ENCODE data around the gene COL11A2. TPM values are rescaled to one million over a fixed set of nuclear protein-coding genes. Genes with fewer than 3 reads are reported as not detected.

COL11A2 gene
- total RNA-seq, 2 donors from 2014 or later, result 0.78 to 2.3 TPM

DNA sequence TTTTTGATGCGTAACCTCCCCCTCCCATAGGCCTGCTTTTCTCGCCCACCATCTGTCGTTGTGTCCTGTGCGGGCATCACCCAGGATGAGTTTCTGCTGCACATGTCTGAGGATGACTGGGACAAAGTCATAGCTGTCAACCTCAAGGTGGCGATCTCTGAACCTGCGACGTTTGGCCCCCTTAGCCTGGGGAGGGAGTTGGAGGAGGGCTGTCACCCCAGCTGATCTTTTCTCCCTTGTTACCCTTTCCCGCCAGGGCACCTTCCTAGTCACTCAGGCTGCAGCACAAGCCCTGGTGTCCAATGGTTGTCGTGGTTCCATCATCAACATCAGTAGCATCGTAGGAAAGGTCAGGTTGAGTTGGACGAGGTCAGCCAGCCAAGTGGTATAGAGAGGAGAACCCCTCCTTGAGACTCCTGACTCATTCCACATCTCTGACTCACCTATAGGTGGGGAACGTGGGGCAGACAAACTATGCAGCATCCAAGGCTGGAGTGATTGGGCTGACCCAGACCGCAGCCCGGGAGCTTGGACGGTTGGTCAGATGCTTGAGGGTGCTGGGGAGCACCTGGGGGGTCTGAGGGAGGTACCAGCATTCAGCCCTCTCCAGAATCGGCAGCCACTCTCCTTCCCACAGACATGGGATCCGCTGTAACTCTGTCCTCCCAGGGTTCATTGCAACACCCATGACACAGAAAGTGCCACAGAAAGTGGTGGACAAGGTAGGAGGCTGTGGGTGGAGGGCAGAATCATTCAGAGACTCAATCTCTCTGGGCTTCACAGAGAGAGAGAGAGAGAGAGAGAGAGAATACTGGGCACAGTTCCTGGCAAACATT, 13.1 kb upstream of the COL11A2 start:
- no peak for ATAC-seq
- peaks cover 0 to 6% of the 10 kb centered on the region in 2 donors for H3K36me3 ChIP-seq (replicated peaks in 1 of 2; ENCODE audit: insufficient read depth in 1 of 2, low read depth in 2 of 2)
- no peaks in the 10 kb centered on the region for H3K9me3 ChIP-seq
- intact Hi-C loops (cut with DNase I), result no loop called here
- DNase-seq, result no peak
- H3K27ac ChIP-seq, result peak overlapping the region; percentile 81 to 93 (median 88)
- TF ChIP-seq POLR2A (IDR thresholded peaks at IDR 0.05), result no peak
- TF ChIP-seq, protein P1, sequence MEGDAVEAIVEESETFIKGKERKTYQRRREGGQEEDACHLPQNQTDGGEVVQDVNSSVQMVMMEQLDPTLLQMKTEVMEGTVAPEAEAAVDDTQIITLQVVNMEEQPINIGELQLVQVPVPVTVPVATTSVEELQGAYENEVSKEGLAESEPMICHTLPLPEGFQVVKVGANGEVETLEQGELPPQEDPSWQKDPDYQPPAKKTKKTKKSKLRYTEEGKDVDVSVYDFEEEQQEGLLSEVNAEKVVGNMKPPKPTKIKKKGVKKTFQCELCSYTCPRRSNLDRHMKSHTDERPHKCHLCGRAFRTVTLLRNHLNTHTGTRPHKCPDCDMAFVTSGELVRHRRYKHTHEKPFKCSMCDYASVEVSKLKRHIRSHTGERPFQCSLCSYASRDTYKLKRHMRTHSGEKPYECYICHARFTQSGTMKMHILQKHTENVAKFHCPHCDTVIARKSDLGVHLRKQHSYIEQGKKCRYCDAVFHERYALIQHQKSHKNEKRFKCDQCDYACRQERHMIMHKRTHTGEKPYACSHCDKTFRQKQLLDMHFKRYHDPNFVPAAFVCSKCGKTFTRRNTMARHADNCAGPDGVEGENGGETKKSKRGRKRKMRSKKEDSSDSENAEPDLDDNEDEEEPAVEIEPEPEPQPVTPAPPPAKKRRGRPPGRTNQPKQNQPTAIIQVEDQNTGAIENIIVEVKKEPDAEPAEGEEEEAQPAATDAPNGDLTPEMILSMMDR (IDR thresholded peaks at IDR 0.05), result no peak
- peak overlapping the region; percentile 68 for H3K4me3 ChIP-seq
- H3K4me1 ChIP-seq, result peaks cover 72% of the 10 kb centered on the region
- H3K27me3 ChIP-seq, result no peaks in the 10 kb centered on the region
- WGBS, 2 donors, result 34 to 35% methylated on average over 15 to 16 of the region's 17 CpGs

DNA sequence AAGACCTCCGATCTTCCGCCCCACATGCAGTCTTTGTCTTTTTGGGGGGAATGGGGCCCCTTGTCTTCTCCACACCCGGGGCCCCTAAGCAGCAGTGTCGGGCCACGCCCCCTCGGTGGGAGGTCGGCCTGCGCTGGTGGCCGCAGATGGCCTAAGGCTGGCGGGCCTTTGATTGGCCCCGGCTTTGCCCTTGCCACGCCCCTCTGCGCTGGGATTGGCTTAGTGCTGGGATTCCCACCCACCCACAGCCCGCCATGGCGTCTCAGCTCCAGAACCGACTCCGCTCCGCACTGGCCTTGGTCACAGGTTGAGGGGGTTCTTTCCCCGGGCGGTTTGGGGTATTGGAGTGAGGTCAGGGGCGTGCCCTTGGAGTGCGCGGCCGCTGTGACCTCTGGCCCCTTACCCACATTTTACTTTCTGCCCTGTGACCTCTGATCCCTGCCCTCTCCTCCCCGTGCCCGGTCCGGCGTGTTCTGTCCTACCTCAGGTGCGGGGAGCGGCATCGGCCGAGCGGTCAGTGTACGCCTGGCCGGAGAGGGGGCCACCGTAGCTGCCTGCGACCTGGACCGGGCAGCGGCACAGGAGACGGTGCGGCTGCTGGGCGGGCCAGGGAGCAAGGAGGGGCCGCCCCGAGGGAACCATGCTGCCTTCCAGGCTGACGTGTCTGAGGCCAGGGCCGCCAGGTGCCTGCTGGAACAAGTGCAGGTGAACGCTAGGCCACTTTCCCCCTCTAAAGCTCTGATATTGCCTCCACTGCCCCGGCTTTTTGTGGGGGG, 12.3 kb upstream of the COL11A2 start, which contains the start of gene HSD17B8:
Gene HSD17B8 (plus strand): TSS at position 241 of the 776 bp plus-strand sequence. CDS start 14 bp downstream, at position 255.
- WGBS, 2 donors, result 1% methylated on average over 19 to 47 of the region's 48 CpGs
- peak; percentile 69 for ATAC-seq
- Histone ChIP-seq H3K27me3 (no peaks in the 10 kb centered on the region), H3K4me3 (peak within 1 kb of the TSS; percentile 68), H3K9me3 (no peaks in the 10 kb centered on the region), H3K27ac (peak within 1 kb of the TSS; percentile 81 to 93 (median 88)), H3K36me3 (replicated peaks in 1 of 2; ENCODE audit: insufficient read depth in 1 of 2, low read depth in 2 of 2) (peaks cover 0 to 6% of the 10 kb centered on the region in 2 donors), H3K4me1 (peaks cover 72% of the 10 kb centered on the region)
- DNase-seq, result peak; percentile 96 to 97 (median 96)
- intact Hi-C loops (cut with DNase I), result no loop called here
- peak; percentile 72 to 85 (median 85) for TF ChIP-seq POLR2A (IDR thresholded peaks at IDR 0.05)
- TF ChIP-seq, protein P1 (IDR thresholded peaks at IDR 0.05), result no peak

DNA sequence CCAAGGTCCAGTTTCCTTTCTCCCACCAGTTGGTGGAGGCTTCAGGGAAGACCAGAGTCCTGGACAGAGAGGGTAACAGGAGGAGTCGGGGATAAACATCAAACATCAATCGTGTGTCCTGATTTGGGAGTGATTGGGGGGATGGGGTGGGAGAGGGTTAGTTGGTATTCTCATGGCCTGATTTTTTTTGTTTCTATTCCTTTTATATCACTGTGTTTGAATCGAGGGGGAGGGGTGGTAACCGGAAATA, 11.8 kb upstream of the COL11A2 start:
- Histone ChIP-seq H3K27me3 (no peaks in the 10 kb centered on the region), H3K36me3 (replicated peaks in 1 of 2; ENCODE audit: insufficient read depth in 1 of 2, low read depth in 2 of 2) (peaks cover 0 to 6% of the 10 kb centered on the region in 2 donors), H3K27ac (peak overlapping the region; percentile 81 to 93 (median 88)), H3K4me1 (peaks cover 72% of the 10 kb centered on the region), H3K4me3 (no peak overlapping the region), H3K9me3 (no peaks in the 10 kb centered on the region)
- no peak for TF ChIP-seq POLR2A (IDR thresholded peaks at IDR 0.05)
- TF ChIP-seq, protein P1 (IDR thresholded peaks at IDR 0.05), result no peak
- no peak for DNase-seq
- no peak for ATAC-seq
- 0 to 3% methylated on average over 4 of the region's 4 CpGs for WGBS, 2 donors
- intact Hi-C loops (cut with DNase I), result no loop called here

DNA sequence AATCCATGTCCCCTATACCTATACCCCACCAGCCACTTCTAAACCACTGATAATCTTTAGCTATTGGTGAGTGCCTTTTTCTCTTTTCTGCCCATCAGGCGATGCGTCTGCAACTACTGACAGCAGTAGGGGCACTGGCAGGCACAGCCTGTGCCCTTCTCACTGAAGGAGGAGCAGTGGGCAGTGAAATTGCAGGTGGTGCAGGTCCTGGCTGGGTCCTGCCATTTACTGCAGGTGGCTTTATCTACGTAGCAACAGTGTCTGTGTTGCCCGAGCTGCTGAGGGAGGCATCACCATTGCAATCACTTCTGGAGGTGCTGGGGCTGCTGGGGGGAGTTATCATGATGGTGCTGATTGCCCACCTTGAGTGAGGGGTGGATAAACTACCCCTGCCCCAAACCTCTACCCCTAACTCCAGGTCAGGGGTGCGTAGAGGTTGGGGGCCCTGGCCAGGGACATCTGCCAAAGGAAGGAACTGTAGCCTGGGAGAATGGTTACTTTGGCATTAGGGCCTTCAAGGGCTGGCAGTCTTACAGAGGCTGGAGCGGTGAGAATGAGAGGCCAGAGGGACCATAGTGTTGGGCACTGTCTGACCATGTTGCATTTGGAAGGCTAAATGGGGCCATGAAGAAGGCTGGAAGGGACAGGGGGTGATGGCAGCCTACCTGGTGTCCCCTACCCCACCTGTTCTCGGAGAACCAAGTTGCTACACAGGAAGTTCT, 11.3 kb upstream of the COL11A2 start:
- Histone ChIP-seq H3K27me3 (no peaks in the 10 kb centered on the region), H3K4me3 (no peak overlapping the region), H3K4me1 (peaks cover 73% of the 10 kb centered on the region), H3K9me3 (no peaks in the 10 kb centered on the region), H3K27ac (peak overlapping the region; percentile 81 to 93 (median 88)), H3K36me3 (replicated peaks in 1 of 2; ENCODE audit: insufficient read depth in 1 of 2, low read depth in 2 of 2) (peaks cover 0 to 6% of the 10 kb centered on the region in 2 donors)
- ATAC-seq (no peak), DNase-seq (no peak)
- intact Hi-C loops (cut with DNase I), result no loop called here
- no peak for TF ChIP-seq POLR2A (IDR thresholded peaks at IDR 0.05)
- TF ChIP-seq, protein P1 (IDR thresholded peaks at IDR 0.05), result no peak
- 48 to 77% methylated on average over 5 to 7 of the region's 7 CpGs for WGBS, 2 donors
